GM19463 (cell line): Measurements from ENCODE around the gene PMS1.
"Not testable (repeated sequence)": the region's sequence is repeated elsewhere in the genome, so short reads cannot be mapped to it uniquely, and the experiment has no call there.

Experiments
- ATAC-seq: cut with Tn5 transposase; IDR thresholded peaks from one replicate; pipeline ENCODE4 v1.9.1; 2021; ENCODE audit warnings: mild to moderate bottlenecking, moderate library complexity; ENCODE audit not compliant: unreplicated experiment

Gene PMS1

DNA sequence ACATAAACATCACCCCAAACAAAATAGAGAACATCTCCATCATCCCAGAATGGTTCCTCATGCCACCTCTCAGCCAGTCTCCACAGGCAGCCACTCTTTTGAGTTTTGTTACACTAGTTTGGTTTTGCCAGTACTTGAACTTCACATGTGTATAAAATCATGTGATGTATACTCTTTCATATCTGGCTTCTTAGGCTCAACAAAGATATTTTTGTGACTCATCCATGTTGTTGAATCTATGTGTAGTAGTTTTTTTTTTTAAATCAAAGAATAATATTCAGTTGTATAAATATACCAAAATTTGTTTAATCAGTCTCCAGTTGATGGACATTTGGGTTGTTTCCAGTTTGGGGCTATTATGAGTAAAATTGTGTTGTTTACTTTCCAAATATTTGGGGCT lies 75.9 kb downstream of the PMS1 start:
- ATAC-seq = no peak

DNA sequence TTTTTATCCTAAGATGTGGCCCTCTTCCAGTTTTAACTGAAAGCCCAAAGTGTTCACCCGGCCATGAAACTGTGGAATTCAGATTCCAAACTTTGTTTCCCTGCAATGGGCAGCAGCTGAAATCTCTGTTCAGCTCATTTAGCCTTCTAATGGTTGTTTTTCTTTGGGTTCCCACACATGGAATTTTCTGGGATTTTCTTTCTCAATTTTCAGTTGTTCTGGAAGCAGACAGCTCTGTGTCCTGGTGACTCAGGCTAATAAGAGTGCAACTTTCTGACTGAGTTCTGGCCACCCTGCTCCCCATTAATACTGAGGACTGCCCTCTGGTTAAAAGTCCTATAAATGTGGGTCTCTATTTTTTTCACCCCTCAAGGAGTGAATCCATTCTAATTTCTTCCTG lies 78.5 kb downstream of the PMS1 start:
- no peak for ATAC-seq

DNA sequence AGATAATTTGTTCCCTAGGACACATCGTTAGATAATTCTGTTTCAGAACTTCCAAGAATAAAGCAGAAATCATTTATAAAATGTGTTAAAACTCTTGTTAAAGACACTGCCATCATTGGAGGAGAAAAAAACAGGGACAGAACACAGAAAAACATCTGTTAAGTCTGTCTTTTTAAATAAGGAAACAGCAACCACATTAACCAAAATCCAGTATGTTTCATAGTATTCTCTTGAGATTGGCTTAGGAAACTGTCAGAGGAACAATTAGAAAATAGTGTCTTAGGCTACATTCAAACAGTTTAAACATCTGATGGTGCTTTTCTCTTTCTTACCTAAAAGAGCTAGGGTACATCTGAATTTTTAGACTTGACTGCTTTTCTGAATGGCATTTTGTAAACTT lies 81.6 kb downstream of the PMS1 start:
- no peak for ATAC-seq

DNA sequence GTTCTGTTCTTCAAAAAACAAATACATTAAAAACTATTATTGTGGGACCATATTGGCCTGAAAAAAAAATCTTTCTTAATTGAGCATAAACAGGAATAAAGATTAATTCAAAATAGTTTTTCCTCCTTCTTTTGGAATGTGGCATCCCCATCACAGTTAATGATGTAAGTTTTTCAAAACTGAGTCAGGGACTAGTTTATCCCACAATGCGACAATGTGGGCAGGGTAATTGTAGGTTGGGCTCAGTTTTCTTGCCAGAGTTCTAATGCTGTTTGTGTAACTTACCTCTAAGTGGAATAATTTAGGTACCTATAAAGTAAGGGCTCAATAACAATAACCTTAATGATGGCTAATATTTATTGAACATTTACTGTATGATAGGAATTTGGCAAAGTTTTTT lies 82.0 kb downstream of the PMS1 start:
- ATAC-seq = no peak

DNA sequence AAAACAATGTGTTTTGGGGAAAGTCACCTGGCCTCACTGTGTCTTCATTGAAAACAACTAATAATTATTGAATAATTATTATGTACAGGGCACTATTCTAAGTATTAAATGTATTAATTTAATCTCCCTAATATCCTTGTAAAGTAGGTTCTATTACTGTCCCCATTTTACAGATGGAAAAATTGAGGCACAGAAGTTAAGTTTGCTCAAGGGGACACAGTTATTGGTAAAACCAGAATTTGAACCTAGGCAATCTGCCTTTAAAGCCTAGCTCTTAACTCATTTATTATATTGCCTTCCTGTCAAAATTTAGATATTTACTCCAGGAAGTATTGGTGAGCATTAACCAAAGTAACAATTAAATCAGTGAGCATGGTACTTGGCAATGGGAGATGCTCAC lies 84.6 kb downstream of the PMS1 start:
- no peak for ATAC-seq

DNA sequence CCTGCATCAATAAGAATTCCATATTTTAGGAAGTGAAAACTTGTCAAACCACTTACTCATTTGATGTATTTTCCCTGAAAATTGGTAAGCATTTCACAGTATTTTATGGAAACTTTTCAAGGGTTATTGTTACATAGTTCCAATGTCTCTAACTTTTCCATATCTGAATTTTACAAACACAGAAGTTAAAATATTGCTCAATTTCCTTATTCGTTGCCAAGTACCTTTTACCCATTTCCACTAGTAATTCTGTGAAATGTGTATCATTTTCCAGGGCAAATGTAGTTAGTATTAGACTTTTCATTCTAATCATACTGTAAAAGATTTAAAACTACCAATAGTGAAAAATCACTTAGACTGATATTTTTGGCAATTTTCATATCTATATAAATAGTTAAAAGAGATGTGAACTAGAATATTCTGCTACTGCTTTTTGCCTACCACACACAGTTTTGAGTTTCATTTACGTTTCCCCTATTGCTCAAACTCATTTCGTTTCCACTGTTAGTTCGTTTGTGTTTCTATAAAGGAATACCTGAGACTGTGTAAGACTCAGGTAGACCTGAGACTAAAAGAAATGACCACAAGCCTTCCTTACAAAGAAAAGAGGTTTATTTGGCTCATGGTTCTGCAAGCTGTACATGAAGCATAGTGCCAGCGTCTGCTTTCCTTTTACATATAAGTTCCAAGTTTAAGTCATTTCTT lies 86.3 kb downstream of the PMS1 start:
- no peak for ATAC-seq

DNA sequence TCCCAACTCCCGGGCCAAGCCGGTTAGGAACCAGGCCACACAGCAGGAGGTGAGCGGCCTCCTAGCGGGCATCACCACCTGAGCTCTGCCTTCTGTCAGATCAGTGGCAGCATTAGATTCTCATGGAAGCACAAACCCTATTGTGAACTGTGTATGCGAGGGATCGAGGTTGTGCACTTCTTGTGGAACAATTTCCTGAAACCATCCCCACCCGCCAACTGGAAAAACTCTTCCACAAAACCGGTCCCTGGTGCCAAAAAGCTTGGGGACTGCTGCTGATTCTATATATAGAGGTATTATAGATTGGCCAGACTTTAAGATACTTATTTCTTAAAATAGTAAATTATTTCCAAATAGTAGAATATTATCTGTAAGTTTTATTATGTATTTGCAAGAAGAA lies 89.4 kb downstream of the PMS1 start:
- ATAC-seq = no peak

DNA sequence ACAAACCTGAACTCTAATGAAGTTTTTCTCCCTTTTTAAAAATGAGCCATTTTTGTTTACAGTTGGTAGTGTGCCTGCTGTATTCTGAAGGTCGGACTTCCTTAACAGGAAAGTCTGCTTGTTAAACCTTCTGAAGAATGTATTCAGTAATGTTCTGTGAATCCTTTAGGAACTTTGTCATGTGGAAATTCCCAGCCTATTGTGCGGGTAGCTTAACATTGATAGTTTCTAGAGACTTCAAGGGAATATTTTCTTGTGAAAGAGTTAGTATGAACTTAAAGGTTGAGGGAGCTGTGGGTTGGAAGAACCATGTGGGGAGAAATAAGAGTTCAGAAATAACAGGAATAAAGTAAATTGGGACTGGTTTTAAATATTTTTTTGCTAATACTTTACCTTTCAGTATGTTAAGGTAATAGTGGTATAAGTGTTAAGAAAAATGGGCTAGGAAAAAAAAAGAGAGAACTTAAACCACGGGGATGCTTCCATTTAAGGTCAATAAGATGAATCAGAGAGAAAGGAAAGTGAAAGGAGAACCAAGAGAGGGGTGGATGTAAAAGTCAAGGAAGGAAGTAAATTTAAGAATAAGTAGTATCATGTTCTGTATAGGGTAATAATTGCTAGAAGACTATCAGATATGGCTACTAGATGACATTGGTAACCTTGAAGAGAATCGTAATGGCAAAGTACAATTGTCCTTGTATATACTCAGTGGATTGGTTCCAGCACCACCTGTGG lies 90.5 kb downstream of the PMS1 start:
- no peak for ATAC-seq

DNA sequence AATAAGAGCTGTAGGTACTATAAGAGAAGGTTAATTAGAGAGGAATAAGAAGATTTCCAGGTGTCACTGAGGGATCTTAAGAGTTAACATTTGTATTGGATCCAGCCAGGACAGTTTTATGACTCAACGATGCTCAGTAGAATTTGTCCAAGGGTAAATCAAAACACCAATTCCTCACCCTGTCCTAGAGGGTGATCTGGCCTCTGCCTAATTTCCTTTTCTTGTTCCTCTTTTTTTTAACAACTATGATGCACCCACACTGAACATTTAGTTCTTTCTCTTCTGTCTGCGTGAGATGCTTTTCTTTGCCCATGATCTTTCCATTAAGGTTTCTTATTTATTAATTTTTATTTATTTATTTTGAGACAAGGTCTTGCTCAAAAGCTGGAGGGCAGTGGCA lies 92.0 kb downstream of the PMS1 start:
- ATAC-seq = no peak

DNA sequence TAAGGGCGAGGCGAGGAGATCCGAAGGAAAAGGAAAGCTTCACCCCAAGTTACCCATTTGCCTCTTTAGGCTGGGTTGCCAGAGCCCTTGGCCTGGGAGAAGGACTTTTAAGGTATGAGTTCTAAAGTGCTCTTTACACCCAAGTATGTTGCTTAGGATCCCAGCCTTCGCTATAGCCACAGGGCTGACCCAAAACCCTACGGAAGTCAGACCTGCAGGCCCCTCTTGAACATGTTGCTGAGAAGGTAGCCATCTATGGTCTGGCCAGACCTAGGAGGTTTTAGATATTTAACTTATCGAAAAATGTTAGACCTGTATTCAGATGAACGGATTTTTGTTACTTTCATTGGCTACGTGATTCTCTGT lies 95.4 kb downstream of the PMS1 start:
- ATAC-seq = no peak

DNA sequence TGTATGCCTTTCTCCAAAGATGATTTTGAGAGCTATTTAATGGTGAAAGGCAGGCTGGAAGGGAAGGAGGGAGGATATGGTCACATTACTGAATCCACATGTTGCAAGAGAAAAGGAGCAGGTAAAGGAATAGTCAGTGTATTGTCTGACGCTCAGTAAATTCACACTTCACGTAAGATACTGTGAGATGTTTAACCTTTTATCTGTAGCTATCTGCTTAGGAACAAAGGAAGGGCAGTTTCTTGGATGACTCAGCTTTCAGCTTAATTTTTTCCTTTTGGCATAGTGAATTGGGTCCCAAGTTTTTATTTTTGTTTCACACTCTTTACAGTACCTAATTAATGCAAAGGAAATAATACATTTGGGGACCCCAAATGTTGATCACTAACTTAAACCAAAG lies 96.2 kb downstream of the PMS1 start:
- ATAC-seq = no peak

DNA sequence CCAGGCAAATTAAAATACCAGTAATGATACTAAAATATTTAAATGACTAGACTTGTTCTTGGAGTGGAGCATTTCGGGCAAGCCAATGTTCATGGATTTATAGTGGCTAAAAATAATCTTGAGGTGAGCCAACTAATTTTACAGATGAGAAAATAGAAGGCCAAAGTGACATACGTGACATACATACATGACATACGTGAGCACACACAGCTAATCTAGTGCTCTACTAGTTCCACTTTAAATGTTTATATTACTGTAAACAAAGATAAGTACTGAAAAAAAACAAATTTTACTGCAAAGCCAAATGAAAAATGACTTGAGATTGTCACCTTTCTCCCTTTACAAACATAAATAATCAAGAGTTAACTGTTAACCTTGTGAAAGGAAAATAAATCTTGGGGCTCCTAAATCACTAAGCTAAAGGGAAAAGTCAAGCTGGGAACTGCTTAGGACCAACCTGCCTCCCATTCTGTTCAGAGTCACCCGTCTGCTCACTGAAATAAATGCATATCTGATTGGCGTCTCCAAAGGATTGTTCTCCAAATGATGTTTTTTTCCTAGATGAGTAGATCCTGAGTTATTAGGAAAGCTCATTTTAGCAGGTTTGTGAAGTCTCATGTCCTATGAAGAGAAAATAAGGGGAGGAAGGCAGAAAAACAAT lies 96.7 kb downstream of the PMS1 start:
- ATAC-seq = no peak

DNA sequence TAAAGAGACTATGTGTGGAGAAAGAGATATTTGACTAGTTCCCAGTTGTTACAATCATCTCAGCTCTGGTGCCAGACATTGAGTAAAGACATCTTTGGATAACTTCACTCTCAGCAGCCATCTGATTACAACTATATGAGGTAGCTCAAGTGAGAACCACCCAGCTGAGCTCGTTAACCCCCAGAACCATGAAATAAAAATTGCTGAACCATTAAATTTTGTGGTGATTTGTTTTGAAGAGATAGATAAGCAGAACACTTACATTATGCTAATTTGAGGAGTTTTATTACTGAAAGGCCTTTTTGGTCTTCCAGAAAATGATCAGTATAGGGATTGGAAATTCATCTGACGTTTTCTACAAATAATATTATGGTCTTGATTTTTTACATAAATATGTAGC lies 101.1 kb downstream of the PMS1 start:
- no peak for ATAC-seq

DNA sequence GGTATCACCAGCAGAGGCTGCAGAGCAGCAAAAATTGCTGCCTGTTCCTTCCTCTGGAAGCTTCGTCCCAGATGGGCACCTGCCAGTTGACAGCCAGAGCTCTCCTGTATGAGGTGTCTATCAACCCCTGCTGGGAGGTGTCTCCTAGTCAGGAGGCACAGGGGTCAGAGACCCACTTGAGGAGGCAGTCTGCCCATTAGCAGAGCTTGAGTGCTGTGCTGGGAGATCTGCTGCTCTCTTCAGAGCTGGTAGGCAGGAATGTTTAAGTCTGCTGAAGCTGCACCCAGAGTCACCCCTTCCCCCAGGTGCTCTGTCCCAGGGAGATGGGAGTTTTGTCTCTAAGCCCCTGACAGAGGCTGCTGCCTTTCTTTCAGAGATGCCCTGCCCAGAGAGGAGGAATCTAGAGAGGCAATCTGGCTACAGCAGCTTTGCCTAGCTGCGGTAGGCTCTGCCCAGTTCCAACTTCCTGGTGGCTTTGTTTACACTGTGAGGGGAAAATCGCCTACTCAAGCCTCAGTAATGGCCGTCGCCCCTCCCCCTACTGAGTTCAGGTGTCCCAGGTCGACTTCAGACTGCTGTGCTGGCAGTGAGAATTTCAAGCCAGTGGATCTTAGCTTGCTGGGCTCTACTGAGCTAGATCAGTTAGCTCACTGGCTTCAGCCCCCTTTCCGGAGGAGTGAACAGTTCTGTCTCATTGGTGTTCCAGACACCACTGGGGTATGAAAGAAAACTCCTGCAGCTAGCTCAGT lies 108.5 kb downstream of the PMS1 start:
- not testable (repeated sequence) for ATAC-seq

DNA sequence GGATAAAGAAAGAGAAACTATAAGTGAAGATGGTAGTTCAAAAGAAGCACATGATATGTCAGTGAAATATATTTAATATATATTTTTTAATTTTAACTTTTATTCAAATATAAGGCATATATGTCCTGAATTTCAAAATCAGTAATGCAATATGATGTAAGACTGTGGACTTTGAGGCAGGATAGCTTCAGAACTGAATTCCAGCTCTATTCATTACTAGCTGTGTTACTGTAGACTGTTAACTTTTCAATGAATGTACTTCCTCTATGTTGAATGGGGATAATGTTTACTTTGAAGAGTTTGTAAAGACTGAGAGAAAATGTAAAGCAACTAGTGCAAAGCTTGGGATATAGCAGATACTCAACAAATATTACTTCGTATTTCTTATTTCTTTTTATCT lies 112.6 kb downstream of the PMS1 start:
- ATAC-seq = no peak

DNA sequence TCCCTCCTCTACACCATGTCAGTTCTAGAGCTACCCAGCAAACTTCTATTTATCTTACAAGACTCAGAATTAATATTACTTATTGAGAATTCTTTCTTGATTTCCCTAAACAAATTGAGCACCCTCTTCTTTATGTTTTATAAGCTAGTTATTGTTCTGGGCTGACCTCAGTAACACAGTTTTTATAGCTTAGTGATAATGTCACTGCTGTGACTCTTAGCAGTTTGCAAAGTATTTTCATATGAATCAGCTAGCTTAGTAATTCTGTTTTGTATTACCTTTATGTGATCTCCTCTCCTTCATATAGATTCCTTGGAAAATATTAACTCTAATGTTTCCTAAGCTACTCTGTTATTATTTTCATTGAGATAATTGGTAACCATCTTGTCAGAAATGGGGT lies 114.9 kb downstream of the PMS1 start:
- no peak for ATAC-seq

DNA sequence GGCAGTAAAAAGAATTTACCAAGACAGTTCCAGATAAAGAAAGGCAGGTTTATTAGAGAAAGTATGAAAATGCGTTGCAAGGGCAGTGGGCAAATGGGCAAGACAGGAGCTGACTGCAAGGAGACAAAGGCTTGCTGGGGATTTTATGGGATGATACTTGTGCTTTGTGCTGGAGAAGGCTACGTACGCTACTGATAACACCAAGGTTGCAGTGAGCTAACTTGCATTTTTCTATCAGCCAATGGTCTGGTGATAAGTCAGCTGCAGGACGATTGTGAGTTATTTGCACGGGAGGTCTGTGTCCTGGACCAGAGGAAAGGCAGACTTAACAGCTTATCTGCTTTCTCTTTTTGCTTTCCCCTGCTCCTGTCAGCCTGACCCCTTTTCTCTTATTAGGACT lies 116.5 kb downstream of the PMS1 start:
- ATAC-seq = no peak

DNA sequence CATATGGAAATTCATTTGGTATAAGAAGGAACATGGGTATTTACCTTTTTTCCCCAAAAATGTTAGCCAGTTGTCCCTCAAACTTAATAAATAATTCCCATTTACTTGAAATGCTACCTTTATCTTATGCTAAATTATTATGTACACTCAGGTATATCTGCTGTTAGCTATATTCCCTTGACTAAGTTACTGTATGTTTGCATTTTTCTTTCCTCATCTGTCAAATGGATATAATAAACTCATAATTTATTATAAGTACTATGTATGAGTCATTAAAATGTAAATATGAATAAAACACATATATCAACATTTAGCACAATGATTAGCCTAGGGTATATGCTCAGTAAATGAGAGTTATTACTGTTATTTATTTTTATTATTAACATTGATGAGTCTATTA lies 117.4 kb downstream of the PMS1 start:
- ATAC-seq = no peak

DNA sequence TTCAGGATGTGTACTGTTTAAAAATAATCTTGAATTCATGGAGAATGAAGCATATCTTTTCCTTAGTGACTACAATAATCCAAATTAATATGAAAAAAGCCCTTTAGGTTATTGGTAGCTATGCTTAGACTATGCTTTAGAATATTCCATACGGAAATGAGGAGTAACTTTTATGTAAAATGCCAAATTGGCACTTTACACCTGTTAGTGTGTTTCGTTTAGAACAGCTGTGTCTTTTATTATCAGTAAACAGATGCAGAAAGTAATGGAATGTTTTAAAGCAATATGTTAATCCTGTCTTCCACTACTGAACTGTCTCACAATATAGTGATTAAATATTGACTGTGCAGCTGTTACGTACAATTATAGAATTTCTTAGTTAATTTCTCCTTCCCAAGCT lies 129.6 kb downstream of the PMS1 start:
- no peak for ATAC-seq

DNA sequence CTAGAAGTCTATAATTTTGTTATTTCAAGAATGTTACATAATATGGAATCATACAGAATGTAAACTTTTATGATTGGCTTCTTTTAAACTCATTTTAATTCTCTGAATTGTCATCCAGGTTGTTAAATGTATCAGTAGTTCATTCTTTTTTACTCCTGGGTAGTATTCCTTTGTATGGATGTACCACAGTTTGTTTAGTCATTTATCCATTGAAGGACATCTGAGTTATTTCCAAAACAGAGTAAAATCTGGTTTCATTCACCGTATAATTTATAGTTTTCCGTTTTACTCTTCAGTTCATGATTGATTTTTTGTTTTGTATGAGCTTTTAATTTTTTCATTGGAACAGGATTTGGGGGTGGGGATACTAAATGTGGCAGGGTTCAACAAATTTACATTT lies 132.4 kb downstream of the PMS1 start:
- ATAC-seq = no peak
